ENCODE results near the gene RARA.
"Not testable (repeated sequence)": the region's sequence is repeated elsewhere in the genome, so short reads cannot be mapped to it uniquely, and the experiment has no call there.

RARA gene

DNA sequence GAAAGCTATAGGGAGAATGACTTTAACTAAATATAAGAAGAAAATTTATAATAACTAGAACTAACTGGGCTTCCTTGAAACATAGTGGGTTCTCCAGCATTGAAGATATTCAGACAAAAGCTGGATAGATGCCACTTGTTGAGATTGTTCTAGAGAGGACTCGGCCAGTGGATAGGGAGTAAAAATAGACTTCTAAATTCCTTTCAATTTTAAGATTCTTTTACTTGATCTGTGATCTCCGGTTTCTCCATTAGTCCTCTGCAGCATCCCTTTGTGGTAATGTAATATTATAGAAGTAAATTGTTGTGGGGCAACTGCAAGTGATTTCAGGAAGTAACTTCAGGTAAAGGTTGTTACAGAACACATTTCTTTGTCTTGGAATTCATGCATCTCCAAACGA is 10.3 kb upstream of the RARA start:
- TF ChIP-seq, protein P1, sequence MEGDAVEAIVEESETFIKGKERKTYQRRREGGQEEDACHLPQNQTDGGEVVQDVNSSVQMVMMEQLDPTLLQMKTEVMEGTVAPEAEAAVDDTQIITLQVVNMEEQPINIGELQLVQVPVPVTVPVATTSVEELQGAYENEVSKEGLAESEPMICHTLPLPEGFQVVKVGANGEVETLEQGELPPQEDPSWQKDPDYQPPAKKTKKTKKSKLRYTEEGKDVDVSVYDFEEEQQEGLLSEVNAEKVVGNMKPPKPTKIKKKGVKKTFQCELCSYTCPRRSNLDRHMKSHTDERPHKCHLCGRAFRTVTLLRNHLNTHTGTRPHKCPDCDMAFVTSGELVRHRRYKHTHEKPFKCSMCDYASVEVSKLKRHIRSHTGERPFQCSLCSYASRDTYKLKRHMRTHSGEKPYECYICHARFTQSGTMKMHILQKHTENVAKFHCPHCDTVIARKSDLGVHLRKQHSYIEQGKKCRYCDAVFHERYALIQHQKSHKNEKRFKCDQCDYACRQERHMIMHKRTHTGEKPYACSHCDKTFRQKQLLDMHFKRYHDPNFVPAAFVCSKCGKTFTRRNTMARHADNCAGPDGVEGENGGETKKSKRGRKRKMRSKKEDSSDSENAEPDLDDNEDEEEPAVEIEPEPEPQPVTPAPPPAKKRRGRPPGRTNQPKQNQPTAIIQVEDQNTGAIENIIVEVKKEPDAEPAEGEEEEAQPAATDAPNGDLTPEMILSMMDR (IDR thresholded peaks at IDR 0.05) = no peak
- Histone ChIP-seq H3K27me3 (no peaks in the 10 kb centered on the region), H3K4me3 (no peak overlapping the region), H3K27ac (peak overlapping the region in 1 of 2 donors; percentile 14), H3K36me3 (no peaks in the 10 kb centered on the region), H3K4me1 (peaks cover 0 to 31% (median 7%) of the 10 kb centered on the region in 4 donors), H3K9me3 (no peaks in the 10 kb centered on the region)
- no peak for DNase-seq
- intact Hi-C loops (cut with DNase I; ENCODE audit: low total_unique reads) = loop anchor here (5.0 kb wide), 1 partner anchor 96 kb away; no protein-coding TSS in a partner anchor

DNA sequence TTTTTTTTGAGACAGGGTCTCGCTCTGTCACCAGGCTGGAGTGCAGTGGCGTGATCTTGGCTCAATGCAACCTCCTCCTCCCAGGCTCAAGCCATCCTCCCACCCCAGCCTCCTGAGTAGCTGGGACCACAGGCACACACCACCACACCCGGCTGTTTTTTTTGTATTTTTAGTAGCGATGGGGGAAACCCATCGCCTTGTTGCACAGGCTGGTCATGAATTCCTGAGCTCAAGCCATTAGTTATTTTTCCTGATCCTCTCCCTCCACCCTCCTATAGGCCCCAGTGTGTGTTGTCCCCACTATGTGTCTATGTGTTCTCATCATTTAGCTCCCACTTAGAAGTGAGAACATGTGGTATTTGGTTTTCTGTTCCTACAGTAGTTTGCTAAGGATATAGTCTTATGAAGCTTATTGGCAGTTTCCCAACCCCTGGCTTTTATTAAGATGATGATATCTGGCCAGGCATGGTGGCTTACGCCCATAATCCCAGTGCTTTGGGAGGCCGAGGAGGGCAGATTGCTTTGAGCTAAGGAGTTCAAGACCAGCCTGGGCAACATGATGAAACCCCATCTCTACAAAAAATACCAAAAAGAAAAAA is 9.7 kb upstream of the RARA start:
- not testable (repeated sequence) for H3K36me3 ChIP-seq, H3K27me3 ChIP-seq, H3K9me3 ChIP-seq, DNase-seq, H3K4me3 ChIP-seq
- Histone ChIP-seq H3K4me1 (peaks cover 0 to 31% (median 9%) of the 10 kb centered on the region in 4 donors), H3K27ac (peak overlapping the region in 1 of 2 donors; percentile 14)
- intact Hi-C loops (cut with DNase I; ENCODE audit: low total_unique reads) = loop anchor here (5.0 kb wide), 1 partner anchor 97 kb away; no protein-coding TSS in a partner anchor

DNA sequence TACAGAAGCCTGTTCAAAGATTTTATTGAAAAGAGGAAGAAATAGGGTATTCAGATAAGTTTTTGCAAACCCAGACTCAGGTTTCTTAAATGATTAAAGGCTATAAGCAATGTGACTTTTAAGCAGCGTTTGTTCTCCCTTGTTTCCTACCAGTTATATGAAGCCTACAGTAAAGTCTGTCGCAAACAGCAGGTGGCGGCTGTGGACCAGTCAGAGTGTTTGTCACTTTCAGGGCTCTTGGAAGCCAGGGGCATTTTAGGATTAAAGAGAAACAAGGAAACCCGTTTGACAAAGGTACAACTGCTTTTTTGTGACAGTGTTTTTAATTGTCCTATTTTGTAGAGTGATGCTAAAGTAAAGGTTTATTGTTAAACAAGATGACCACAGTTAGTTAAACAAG is 7.7 kb upstream of the RARA start:
- H3K27me3 ChIP-seq = no peaks in the 10 kb centered on the region
- H3K9me3 ChIP-seq = no peaks in the 10 kb centered on the region
- H3K4me1 ChIP-seq = peaks cover 0 to 31% (median 13%) of the 10 kb centered on the region in 4 donors
- TF ChIP-seq, protein P1 (IDR thresholded peaks at IDR 0.05) = no peak
- no peak overlapping the region for H3K4me3 ChIP-seq
- no peaks in the 10 kb centered on the region for H3K36me3 ChIP-seq
- intact Hi-C loops (cut with DNase I; ENCODE audit: low total_unique reads) = loop anchor here (10.0 kb wide), 1 partner anchor 263 kb away; the partner anchor contains the start of gene CCR7
- H3K27ac ChIP-seq = no peak overlapping the region
- DNase-seq = no peak

DNA sequence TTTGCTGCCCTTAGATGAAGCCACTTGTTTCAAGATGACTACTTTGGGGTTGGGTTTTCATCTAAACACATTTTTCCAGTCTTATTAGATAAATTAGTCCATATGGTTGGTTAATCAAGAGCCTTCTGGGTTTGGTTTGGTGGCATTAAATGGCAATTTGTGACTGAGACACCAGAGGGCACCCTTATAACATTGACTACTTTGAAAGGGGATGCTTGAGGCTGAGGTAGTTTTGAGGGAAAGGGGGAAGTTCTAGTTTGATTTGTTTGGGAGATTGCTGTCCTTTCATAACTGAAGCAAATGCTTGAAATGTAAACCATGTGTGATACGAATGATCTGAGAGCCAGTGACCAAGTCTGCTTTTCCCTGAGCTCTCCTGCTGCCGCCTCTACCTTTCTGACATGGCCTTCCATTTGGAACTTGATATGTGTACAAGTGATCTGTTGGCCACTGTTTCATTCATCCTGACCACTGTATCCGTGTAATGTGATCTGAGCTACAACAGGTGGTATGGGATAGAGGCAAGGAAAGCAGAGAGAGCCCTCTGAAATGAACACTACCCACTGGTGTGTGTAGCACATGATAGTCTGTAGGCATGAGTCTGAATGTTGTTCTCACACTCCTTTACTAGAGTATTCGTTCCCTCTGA is 5.8 kb upstream of the RARA start:
- Histone ChIP-seq H3K4me1 (peaks cover 0 to 32% (median 18%) of the 10 kb centered on the region in 4 donors), H3K27me3 (no peaks in the 10 kb centered on the region), H3K27ac (no peak overlapping the region), H3K4me3 (no peak overlapping the region), H3K9me3 (no peaks in the 10 kb centered on the region), H3K36me3 (no peaks in the 10 kb centered on the region)
- TF ChIP-seq, protein P1 (IDR thresholded peaks at IDR 0.05) = peak; percentile 75 to 88
- peak in 1 of 2 donors; percentile 65 for DNase-seq
- intact Hi-C loops (cut with DNase I; ENCODE audit: low total_unique reads) = loop anchor here (1.0 to 10.0 kb wide), 2 partner anchors 51 to 262 kb away; partner anchors contain the start of gene CCR7

DNA sequence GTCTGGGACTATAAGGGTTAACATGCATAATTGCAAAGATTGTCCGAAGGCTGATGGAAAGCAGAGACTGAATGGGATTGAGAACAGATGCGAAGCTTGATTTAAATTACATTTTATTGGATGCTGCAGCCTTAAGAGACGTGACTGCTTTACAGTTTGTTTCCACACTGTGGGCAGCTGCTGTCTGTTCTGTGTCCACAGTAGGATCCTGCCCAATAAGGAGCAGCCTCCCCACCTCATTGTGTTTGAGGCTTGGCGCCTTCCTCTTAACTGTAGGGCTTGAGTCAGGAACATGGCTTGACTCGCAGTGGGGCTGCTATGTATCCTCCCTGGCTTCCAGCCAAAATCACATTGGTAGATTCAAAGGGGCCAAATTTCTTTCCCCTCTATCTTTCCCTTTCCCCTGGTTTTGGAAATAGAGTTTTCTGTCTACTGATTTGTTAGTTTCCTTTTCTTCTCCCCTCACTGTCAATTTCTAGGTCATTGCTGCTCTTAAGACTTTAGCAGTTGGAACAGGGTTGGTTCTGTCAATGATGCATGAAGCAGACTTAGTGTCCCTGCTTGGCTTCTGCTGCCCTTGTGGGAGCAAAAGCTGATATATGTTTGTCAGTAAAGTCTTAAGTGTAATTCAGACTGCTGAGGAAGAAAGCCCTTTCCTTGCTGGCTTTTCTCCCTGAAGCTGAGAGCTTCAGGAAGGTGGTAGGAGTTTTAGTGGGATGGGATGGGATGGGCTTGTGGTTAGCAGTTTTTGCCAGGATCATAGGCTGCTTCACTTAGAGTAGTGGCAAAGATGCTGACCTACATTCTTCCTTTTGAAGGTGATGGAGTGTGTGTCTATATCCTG is 5.0 kb upstream of the RARA start:
- H3K27me3 ChIP-seq = no peaks in the 10 kb centered on the region
- no peaks in the 10 kb centered on the region for H3K36me3 ChIP-seq
- no peaks in the 10 kb centered on the region for H3K9me3 ChIP-seq
- intact Hi-C loops (cut with DNase I; ENCODE audit: low total_unique reads) = loop anchor here (1.0 to 10.0 kb wide), 2 partner anchors 50 to 261 kb away; partner anchors contain the start of gene CCR7
- no peak overlapping the region for H3K27ac ChIP-seq
- TF ChIP-seq, protein P1 (IDR thresholded peaks at IDR 0.05) = no peak
- DNase-seq = no peak
- H3K4me3 ChIP-seq = no peak overlapping the region
- H3K4me1 ChIP-seq = peaks cover 0 to 31% (median 18%) of the 10 kb centered on the region in 4 donors

DNA sequence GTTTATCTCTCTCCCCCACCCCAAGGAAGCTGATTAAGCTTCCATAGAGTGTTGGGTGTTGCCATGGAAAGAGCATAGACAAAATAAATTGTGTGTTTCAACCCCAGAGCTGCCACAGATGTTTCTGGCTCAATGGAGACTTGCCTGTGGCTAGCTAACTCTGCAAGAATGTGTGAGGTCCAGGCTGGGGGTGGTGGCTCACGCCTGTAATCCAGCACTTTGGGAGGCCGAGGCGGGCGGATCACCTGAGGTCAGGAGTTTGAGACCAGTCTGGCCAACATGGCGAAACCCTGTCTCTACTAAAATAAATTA is 4.5 kb upstream of the RARA start:
- H3K4me3 ChIP-seq, H3K27me3 ChIP-seq, DNase-seq, H3K9me3 ChIP-seq, H3K36me3 ChIP-seq, H3K27ac ChIP-seq: not testable (repeated sequence)
- intact Hi-C loops (cut with DNase I; ENCODE audit: low total_unique reads) = loop anchor here (10.0 kb wide), 1 partner anchor 260 kb away; the partner anchor contains the start of gene CCR7
- H3K4me1 ChIP-seq = peaks cover 0 to 37% (median 19%) of the 10 kb centered on the region in 4 donors

DNA sequence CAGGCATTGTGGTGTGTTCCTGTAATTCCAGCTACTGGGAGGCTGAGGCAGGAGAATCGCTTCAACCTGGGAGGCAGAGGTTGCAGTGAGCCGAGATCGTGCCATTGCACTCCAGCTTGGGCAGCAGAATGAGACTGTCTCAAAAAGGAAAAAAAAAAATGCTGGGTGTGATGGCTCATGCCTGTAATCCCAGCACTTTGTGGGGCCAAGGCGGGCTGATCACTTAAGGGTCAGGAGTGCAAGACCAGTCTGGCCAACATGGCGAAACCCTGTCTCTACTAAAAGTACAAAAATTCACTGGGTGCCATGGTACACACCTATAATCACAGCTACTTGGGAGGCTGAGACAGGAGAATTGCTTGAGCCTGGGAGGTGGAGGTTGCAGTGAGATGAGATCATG is 4.1 kb upstream of the RARA start:
- not testable (repeated sequence) for H3K4me3 ChIP-seq, H3K36me3 ChIP-seq, H3K27ac ChIP-seq, DNase-seq, H3K9me3 ChIP-seq, H3K27me3 ChIP-seq
- H3K4me1 ChIP-seq = peaks cover 0 to 40% (median 21%) of the 10 kb centered on the region in 4 donors
- intact Hi-C loops (cut with DNase I; ENCODE audit: low total_unique reads) = loop anchor here (10.0 kb wide), 1 partner anchor 260 kb away; the partner anchor contains the start of gene CCR7

Measured in tibial artery (tissue), 4 donors.